HCT116 (cell line): ENCODE data around the gene NCKAP5. TPM values are rescaled to one million over a fixed set of nuclear protein-coding genes. Genes with fewer than 3 reads are reported as not detected.

Experiments
- ATAC-seq: fragments of 200-7000 bp; cut with Tn5 transposase; 2 replicates; pipeline ENCODE4 v1.9.1; 2020; ENCODE audit warnings: mild to moderate bottlenecking, moderate library complexity
- BruUV-seq: library from RNA; stranded (reverse); fragments of 400-500 nt; replicated peaks from 2 replicates; lab custom pipeline; 2021; lab: Mats Ljungman, UMichigan
- CTCF ChIA-PET: fragments of 300-600 bp; sonication (Branson Sonifier 250); formaldehyde crosslinking; loops from one replicate; lab custom pipeline; 2021; ENCODE audit warnings: antibody characterized with exemption; lab: Charles Lee
- POLR2A ChIA-PET: fragments of 300-600, 350-600 bp; sonication (Branson Sonifier 250); formaldehyde crosslinking; loops from one replicate; lab custom pipeline; 2021; ENCODE audit warnings: antibody characterized with exemption; lab: Charles Lee
- RAD21 ChIA-PET, 2 experiments: fragments of 300-600 bp; sonication (Branson Sonifier 250); formaldehyde crosslinking; loops; one replicate each; lab custom pipeline; 2023; ENCODE audit warnings: low total read pairs in 2 of 2; ENCODE audit not compliant: uncharacterized antibody in 2 of 2, unreplicated experiment in 2 of 2, low non-redundant PET in 1 of 2; lab: Charles Lee
- DNase-seq: peaks from one replicate; pipeline ENCODE4 v3.0.0-alpha.2; 2010; ENCODE audit warnings: low read depth, low spot score
- H2AFZ ChIP-seq: fragments of 200-600 bp; shearing (Covaris generic), sonication (generic); 2 replicates; pipeline ENCODE4 v1.6.1; 2017; ENCODE audit warnings: low read depth, mixed run types, mixed read lengths, antibody characterized with exemption, low read length; ENCODE audit not compliant: poor library complexity, severe bottlenecking
- H3K27ac ChIP-seq: 2 replicates; pipeline ENCODE4 v1.5.1; 2012; ENCODE audit warnings: low read depth, low read length
- H3K27me3 ChIP-seq: fragments of 200-600 bp; sonication (generic); 2 replicates; pipeline ENCODE4 v1.6.1; 2016; ENCODE audit warnings: mixed run types, low read length, mixed read lengths; ENCODE audit not compliant: insufficient read depth
- H3K36me3 ChIP-seq, 2 experiments: fragments of 200-500 bp in 1 of 2; fragments of 200-600 bp in 1 of 2; sonication (Bioruptor generic) in 1 of 2; sonication (generic) in 1 of 2; 2 replicates each; pipeline versions ENCODE4 v1.5.1 to v1.6.1; 2014 to 2016; ENCODE audit warnings: low read length in 2 of 2, inconsistent platforms in 1 of 2, mixed read lengths in 1 of 2, mixed run types in 1 of 2; ENCODE audit not compliant: insufficient read depth in 2 of 2, control insufficient read depth in 1 of 2
- H3K4me1 ChIP-seq, 2 experiments: fragments of 200-600 bp in 1 of 2; sonication (generic) in 1 of 2; 2 replicates each; pipeline versions ENCODE4 v1.5.1 to v1.6.1; 2012 to 2017; ENCODE audit warnings: low read length in 2 of 2, inconsistent platforms in 1 of 2, mild to moderate bottlenecking in 1 of 2, mixed read lengths in 1 of 2, mixed run types in 1 of 2, moderate library complexity in 1 of 2; ENCODE audit not compliant: insufficient read depth in 2 of 2, control insufficient read depth in 1 of 2
- H3K4me2 ChIP-seq: fragments of 200-600 bp; sonication (generic); 2 replicates; pipeline ENCODE4 v1.6.1; 2017; ENCODE audit warnings: mixed run types, low read length, mixed read lengths
- H3K4me3 ChIP-seq, 2 experiments: fragments of 200-600 bp in 1 of 2; sonication (generic) in 1 of 2; replicated peaks in 1 of 2; 2 replicates each; pipeline ENCODE4 v1.5.1; 2011 to 2016; ENCODE audit warnings: low read length in 2 of 2, control low read depth in 1 of 2, low read depth in 1 of 2, mild to moderate bottlenecking in 1 of 2, mixed read lengths in 1 of 2, mixed run types in 1 of 2
- H3K79me2 ChIP-seq: fragments of 200-600 bp; sonication (generic); 2 replicates; pipeline ENCODE4 v1.6.1; 2017; ENCODE audit warnings: mild to moderate bottlenecking, mixed run types, low read length, moderate library complexity, mixed read lengths; ENCODE audit not compliant: insufficient read depth
- H3K9ac ChIP-seq: fragments of 200-600 bp; sonication (generic); 2 replicates; pipeline ENCODE4 v1.6.1; 2016; ENCODE audit warnings: low read length, mixed read lengths
- H3K9me2 ChIP-seq: fragments of 200-600 bp; sonication (generic), shearing (Covaris generic); 2 replicates; pipeline ENCODE4 v1.6.1; 2017; ENCODE audit warnings: mixed run types, mild to moderate bottlenecking, moderate library complexity; ENCODE audit not compliant: insufficient read depth
- H3K9me3 ChIP-seq, 2 experiments: fragments of 200-500 bp in 1 of 2; fragments of 200-600 bp in 1 of 2; sonication (Bioruptor generic) in 1 of 2; sonication (generic) in 1 of 2; 2 replicates each; pipeline ENCODE4 v1.6.1; 2014 to 2017; ENCODE audit warnings: low read length in 2 of 2, mixed read lengths in 2 of 2, inconsistent platforms in 1 of 2, low read depth in 1 of 2, mild to moderate bottlenecking in 1 of 2, mixed run types in 1 of 2, moderate library complexity in 1 of 2; ENCODE audit not compliant: control insufficient read depth in 1 of 2, insufficient read depth in 1 of 2
- H4K20me1 ChIP-seq: fragments of 200-600 bp; sonication (generic), shearing (Covaris generic); 2 replicates; pipeline ENCODE4 v1.6.1; 2017; ENCODE audit warnings: mixed run types, mild to moderate bottlenecking, moderate library complexity; ENCODE audit not compliant: insufficient read depth
- CBX3 ChIP-seq: IDR thresholded peaks from 2 replicates; pipeline ENCODE4 v1.6.1; 2012; ENCODE audit warnings: low read depth
- FOSL1 ChIP-seq: IDR thresholded peaks from 2 replicates; pipeline ENCODE4 v1.6.1; 2012; ENCODE audit warnings: low read depth
- POLR2A ChIP-seq: IDR thresholded peaks from 2 replicates; pipeline ENCODE4 v1.7.0; 2011; ENCODE audit warnings: borderline replicate concordance; ENCODE audit not compliant: insufficient read depth, insufficient read length; ENCODE audit errors: extremely low read depth
- SRF ChIP-seq: IDR thresholded peaks from 2 replicates; pipeline ENCODE4 v1.6.1; 2012; ENCODE audit warnings: low read depth
- TCF7L2 ChIP-seq: IDR thresholded peaks from 2 replicates; pipeline ENCODE4 v1.7.0; 2011; ENCODE audit warnings: borderline replicate concordance, inconsistent platforms; ENCODE audit not compliant: insufficient read depth, insufficient read length; ENCODE audit errors: extremely low read depth
- ZNF274 ChIP-seq: fragments of 200-500 bp; sonication (Bioruptor generic); IDR thresholded peaks from 2 replicates; pipeline ENCODE4 v1.6.1; 2014; ENCODE audit warnings: mild to moderate bottlenecking, low read depth, low read length, inconsistent platforms
- intact Hi-C: fragments of 100-400 bp; cut with micrococcal nuclease; formaldehyde crosslinking; loops from 2 replicates; pipeline ENCODE4 v1.10.0; 2022
- total RNA-seq: library from RNA; stranded (reverse); gene quantifications from one replicate; pipeline ENCODE4 v1.2.1, GENCODE V29; 2021; ENCODE audit not compliant: unreplicated experiment
- TF ChIP-seq, protein P1 (sequence below): IDR thresholded peaks from 2 replicates; pipeline ENCODE4 v1.6.1; 2012; ENCODE audit warnings: low read depth
- TF ChIP-seq, protein P2 (sequence below), 3 experiments: fragments of 200-600 bp in 1 of 3; sonication (generic) in 1 of 3; IDR thresholded peaks in 2 of 3; conservative IDR thresholded peaks in 1 of 3; 2 replicates each; pipeline ENCODE4 v1.5.1; 2012 to 2017; ENCODE audit warnings: low read depth in 2 of 3, low read length in 2 of 3, antibody characterized with exemption in 1 of 3, borderline replicate concordance in 1 of 3, control low read depth in 1 of 3, mild to moderate bottlenecking in 1 of 3, mixed read lengths in 1 of 3, mixed run types in 1 of 3, moderate library complexity in 1 of 3; ENCODE audit not compliant: insufficient read depth in 1 of 3
- TF ChIP-seq, protein P3 (sequence below): IDR thresholded peaks from 2 replicates; pipeline ENCODE4 v1.6.1; 2012

Gene NCKAP5
- total RNA-seq, 1 experiment from 2014 or later = 0.30 TPM

DNA sequence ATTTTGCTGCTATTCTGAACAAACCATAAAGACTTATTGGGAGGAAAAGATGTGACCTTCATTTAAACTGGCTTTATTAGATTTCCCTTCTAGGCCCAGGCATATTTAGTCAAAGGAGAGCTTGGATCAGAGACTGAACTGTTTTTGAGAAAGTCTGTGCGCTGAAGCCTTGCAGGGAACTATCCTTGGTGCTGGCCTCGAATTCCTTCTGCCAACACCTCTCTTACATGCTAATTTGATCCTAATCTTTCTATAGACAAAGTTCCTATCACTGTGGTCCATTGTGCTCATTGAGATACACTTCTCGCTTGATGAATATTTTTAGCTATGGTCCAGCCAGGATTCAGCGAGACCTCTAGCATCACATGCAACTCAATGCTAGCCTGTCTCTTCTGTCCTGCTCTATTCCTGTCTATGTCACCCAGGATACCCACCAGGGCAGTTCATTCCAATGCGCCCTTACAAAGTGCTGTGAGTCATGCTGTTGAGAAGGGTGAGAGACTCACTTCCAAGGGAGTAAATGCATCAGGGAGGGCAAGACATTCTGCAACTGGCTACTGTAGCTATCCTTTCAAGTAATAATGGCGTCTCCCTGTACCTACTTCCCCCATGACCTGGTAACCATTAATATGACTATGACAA, 541.6 kb downstream of the NCKAP5 start:
- RAD21 ChIA-PET = no interaction called here
- H2AFZ ChIP-seq = no peak overlapping the region
- BruUV-seq = no TSS peak
- H3K27me3 ChIP-seq = no peaks in the 10 kb centered on the region
- CTCF ChIA-PET = no interaction called here
- no peaks in the 10 kb centered on the region for H3K36me3 ChIP-seq
- POLR2A ChIA-PET = no interaction called here
- no peak for ATAC-seq
- DNase-seq = no peak
- H3K4me2 ChIP-seq = no peak overlapping the region
- H3K4me3 ChIP-seq = no peak overlapping the region
- no peak overlapping the region for H3K9ac ChIP-seq
- H3K9me2 ChIP-seq = no peaks in the 10 kb centered on the region
- H3K4me1 ChIP-seq = no peaks in the 10 kb centered on the region
- TF ChIP-seq, protein P1, sequence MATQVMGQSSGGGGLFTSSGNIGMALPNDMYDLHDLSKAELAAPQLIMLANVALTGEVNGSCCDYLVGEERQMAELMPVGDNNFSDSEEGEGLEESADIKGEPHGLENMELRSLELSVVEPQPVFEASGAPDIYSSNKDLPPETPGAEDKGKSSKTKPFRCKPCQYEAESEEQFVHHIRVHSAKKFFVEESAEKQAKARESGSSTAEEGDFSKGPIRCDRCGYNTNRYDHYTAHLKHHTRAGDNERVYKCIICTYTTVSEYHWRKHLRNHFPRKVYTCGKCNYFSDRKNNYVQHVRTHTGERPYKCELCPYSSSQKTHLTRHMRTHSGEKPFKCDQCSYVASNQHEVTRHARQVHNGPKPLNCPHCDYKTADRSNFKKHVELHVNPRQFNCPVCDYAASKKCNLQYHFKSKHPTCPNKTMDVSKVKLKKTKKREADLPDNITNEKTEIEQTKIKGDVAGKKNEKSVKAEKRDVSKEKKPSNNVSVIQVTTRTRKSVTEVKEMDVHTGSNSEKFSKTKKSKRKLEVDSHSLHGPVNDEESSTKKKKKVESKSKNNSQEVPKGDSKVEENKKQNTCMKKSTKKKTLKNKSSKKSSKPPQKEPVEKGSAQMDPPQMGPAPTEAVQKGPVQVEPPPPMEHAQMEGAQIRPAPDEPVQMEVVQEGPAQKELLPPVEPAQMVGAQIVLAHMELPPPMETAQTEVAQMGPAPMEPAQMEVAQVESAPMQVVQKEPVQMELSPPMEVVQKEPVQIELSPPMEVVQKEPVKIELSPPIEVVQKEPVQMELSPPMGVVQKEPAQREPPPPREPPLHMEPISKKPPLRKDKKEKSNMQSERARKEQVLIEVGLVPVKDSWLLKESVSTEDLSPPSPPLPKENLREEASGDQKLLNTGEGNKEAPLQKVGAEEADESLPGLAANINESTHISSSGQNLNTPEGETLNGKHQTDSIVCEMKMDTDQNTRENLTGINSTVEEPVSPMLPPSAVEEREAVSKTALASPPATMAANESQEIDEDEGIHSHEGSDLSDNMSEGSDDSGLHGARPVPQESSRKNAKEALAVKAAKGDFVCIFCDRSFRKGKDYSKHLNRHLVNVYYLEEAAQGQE = peak; percentile 43
- TF ChIP-seq ZNF274 = no peak
- intact Hi-C loops = no loop called here
- no peaks in the 10 kb centered on the region for H3K79me2 ChIP-seq
- H4K20me1 ChIP-seq = no peaks in the 10 kb centered on the region
- H3K27ac ChIP-seq = no peak overlapping the region
- H3K9me3 ChIP-seq = no peaks in the 10 kb centered on the region

DNA sequence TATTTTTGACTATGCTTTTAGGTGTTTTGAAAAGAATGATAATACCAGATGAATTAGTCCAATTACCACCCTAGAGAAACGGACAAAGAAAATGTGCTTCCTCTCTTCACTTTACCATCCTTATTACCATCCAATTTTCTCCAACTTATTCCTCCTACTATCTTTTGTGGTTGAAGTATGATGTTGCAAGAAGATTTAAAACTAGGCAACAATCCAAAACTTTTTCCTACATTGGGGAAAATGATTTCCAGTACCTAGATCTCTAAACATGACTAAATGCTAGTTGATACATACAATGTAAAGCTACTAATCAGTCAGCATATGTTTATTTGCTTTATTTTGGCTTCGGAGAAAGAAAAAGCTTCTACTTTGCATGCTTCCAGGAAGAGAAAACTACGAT, 543.3 kb downstream of the NCKAP5 start:
- RAD21 ChIA-PET = no interaction called here
- Histone ChIP-seq H3K36me3 (no peaks in the 10 kb centered on the region), H3K4me3 (no peak overlapping the region), H4K20me1 (no peaks in the 10 kb centered on the region), H3K27me3 (no peaks in the 10 kb centered on the region), H3K9me3 (no peaks in the 10 kb centered on the region), H2AFZ (no peak overlapping the region), H3K4me2 (no peak overlapping the region), H3K79me2 (no peaks in the 10 kb centered on the region), H3K9ac (no peak overlapping the region), H3K4me1 (no peaks in the 10 kb centered on the region), H3K27ac (no peak overlapping the region), H3K9me2 (no peaks in the 10 kb centered on the region)
- POLR2A ChIA-PET = no interaction called here
- BruUV-seq = no TSS peak
- no peak for DNase-seq
- intact Hi-C loops = no loop called here
- no peak for ATAC-seq
- CTCF ChIA-PET = no interaction called here
- no peak for TF ChIP-seq POLR2A
- no peak for TF ChIP-seq FOSL1
- no peak for TF ChIP-seq CBX3
- no peak for TF ChIP-seq SRF
- no peak for TF ChIP-seq TCF7L2
- TF ChIP-seq, protein P2, sequence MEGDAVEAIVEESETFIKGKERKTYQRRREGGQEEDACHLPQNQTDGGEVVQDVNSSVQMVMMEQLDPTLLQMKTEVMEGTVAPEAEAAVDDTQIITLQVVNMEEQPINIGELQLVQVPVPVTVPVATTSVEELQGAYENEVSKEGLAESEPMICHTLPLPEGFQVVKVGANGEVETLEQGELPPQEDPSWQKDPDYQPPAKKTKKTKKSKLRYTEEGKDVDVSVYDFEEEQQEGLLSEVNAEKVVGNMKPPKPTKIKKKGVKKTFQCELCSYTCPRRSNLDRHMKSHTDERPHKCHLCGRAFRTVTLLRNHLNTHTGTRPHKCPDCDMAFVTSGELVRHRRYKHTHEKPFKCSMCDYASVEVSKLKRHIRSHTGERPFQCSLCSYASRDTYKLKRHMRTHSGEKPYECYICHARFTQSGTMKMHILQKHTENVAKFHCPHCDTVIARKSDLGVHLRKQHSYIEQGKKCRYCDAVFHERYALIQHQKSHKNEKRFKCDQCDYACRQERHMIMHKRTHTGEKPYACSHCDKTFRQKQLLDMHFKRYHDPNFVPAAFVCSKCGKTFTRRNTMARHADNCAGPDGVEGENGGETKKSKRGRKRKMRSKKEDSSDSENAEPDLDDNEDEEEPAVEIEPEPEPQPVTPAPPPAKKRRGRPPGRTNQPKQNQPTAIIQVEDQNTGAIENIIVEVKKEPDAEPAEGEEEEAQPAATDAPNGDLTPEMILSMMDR (IDR thresholded peaks at IDR 0.05 in 2 of 3, conservative IDR thresholded peaks at IDR 0.05 in 1 of 3; ENCODE audit: borderline replicate concordance in 1 of 3, insufficient read depth in 1 of 3, low read depth in 2 of 3, low read length in 2 of 3) = no peak
- TF ChIP-seq, protein P1 = no peak
- no peak for TF ChIP-seq ZNF274
- TF ChIP-seq, protein P3, sequence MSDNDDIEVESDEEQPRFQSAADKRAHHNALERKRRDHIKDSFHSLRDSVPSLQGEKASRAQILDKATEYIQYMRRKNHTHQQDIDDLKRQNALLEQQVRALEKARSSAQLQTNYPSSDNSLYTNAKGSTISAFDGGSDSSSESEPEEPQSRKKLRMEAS = no peak
